DMS 273 (cell line): Measurements from ENCODE around the gene EIF4G2.
"Not testable (repeated sequence)": the region's sequence is repeated elsewhere in the genome, so short reads cannot be mapped to it uniquely, and the experiment has no call there.

Experiments
- DNase-seq: peaks from one replicate; lab custom pipeline; 2025; ENCODE audit not compliant: unreplicated experiment; lab: John Stamatoyannopoulos, UW

EIF4G2 gene

GRCh38 chr11:10808553-10809372 is at the start of gene EIF4G2:
TSS of gene EIF4G2 (minus strand) at chr11:10808926.
- peak; percentile 97 for DNase-seq

- peak; percentile 98 for DNase-seq
Measured at GRCh38 chr11:10857709-10858438, 49.1 kb upstream of the EIF4G2 start, which contains the start of gene ZBED5. TSS of gene ZBED5 (minus strand) at chr11:10858053. CDS start at chr11:10854945, 3,108 bp downstream.

- no peak for DNase-seq
Measured at GRCh38 chr11:10857459-10857708, 48.7 kb upstream of the EIF4G2 start.

- DNase-seq, result peak; percentile 45
Measured at GRCh38 chr11:10856689-10857458, 48.1 kb upstream of the EIF4G2 start.

- DNase-seq, result no peak
Measured at GRCh38 chr11:10855295-10855694, 46.6 kb upstream of the EIF4G2 start.

GRCh38 chr11:10847960-10848860 is 39.5 kb upstream of the EIF4G2 start:
- DNase-seq, result no peak

GRCh38 chr11:10846660-10847059 is 37.9 kb upstream of the EIF4G2 start:
- no peak for DNase-seq

- DNase-seq, result no peak
Measured at GRCh38 chr11:10845589-10845988, 36.9 kb upstream of the EIF4G2 start.

GRCh38 chr11:10844796-10845195 is 36.1 kb upstream of the EIF4G2 start:
- DNase-seq, result no peak

- no peak for DNase-seq
Measured at GRCh38 chr11:10844356-10844755, 35.6 kb upstream of the EIF4G2 start.

- DNase-seq, result no peak
Measured at GRCh38 chr11:10838881-10839280, 30.2 kb upstream of the EIF4G2 start.

GRCh38 chr11:10838083-10838482 is 29.4 kb upstream of the EIF4G2 start:
- DNase-seq, result no peak

- not testable (repeated sequence) for DNase-seq
Measured at GRCh38 chr11:10836884-10837283, 28.2 kb upstream of the EIF4G2 start.

GRCh38 chr11:10829139-10829538 is 20.4 kb upstream of the EIF4G2 start:
- no peak for DNase-seq

GRCh38 chr11:10828402-10828801 is 19.7 kb upstream of the EIF4G2 start:
- DNase-seq, result no peak

- no peak for DNase-seq
Measured at GRCh38 chr11:10824888-10825287, 16.2 kb upstream of the EIF4G2 start.

GRCh38 chr11:10823152-10823579 is 14.4 kb upstream of the EIF4G2 start:
- no peak for DNase-seq

- DNase-seq, result not testable (repeated sequence)
Measured at GRCh38 chr11:10822491-10822890, 13.8 kb upstream of the EIF4G2 start.

GRCh38 chr11:10818594-10818993 is 9.9 kb upstream of the EIF4G2 start:
- no peak for DNase-seq

- DNase-seq, result no peak
Measured at GRCh38 chr11:10813945-10814344, 5.2 kb upstream of the EIF4G2 start.
